ENCODE data around the gene LIMS2. TPM values are rescaled to one million over a fixed set of nuclear protein-coding genes. Genes with fewer than 3 reads are reported as not detected.

The LIMS2 gene
- total and polyA plus RNA-seq, 5 donors, result 163 to 224 (median 200) TPM

GRCh38 chr2:127589358-127589757 is 86.0 kb downstream of the LIMS2 start:
- WGBS, result 92% methylated on average over 3 of the region's 3 CpGs

More at GRCh38 chr2:127589358-127589757, 86.0 kb downstream of the LIMS2 start:
- Histone ChIP-seq H3K4me3 (ENCODE audit: low read length) (no peak overlapping the region), H3K27me3 (ENCODE audit: control insufficient read depth, insufficient read depth) (no peaks in the 10 kb centered on the region), H3K27ac (ENCODE audit: low read length) (no peak overlapping the region), H3K9me3 (ENCODE audit: control insufficient read depth, low read length) (no peaks in the 10 kb centered on the region), H3K4me1 (ENCODE audit: control insufficient read depth, insufficient read depth, low read length) (no peaks in the 10 kb centered on the region)
- DNase-seq, result no peak
- intact Hi-C loops (cut with DNase I), result no loop called here
- ATAC-seq, result no peak

Other genes with a start within 250 kb of the LIMS2 start
- gene IWS1, start 149.0 kb downstream of the LIMS2 start, total RNA-seq, result 10 to 100 TPM; 51.5 to 57.6 (median 53.4) TPM
- 64.4 TPM for gene IWS1, start 149.0 kb downstream of the LIMS2 start, polyA plus RNA-seq
- gene MYO7B, start 139.8 kb downstream of the LIMS2 start, total RNA-seq, result under 1 TPM; 0.29 to 0.56 (median 0.38) TPM
- gene MYO7B, start 139.8 kb downstream of the LIMS2 start, polyA plus RNA-seq, result 0.81 TPM
- gene GPR17, start 29.4 kb downstream of the LIMS2 start, total RNA-seq, result under 1 TPM in 2 of 4 donors, not detected in 2; 0.31 to 0.40 TPM
- gene GPR17, start 29.4 kb downstream of the LIMS2 start, polyA plus RNA-seq, result 4.0 TPM
- gene SFT2D3, start 26.0 kb upstream of the LIMS2 start, total RNA-seq, result 1 to 10 TPM; 3.6 to 5.0 (median 4.4) TPM
- gene SFT2D3, start 26.0 kb upstream of the LIMS2 start, polyA plus RNA-seq, result 3.3 TPM
- gene WDR33, start 135.6 kb upstream of the LIMS2 start, total RNA-seq, result 10 to 100 TPM; 36.7 to 45.7 (median 41.4) TPM
- gene WDR33, start 135.6 kb upstream of the LIMS2 start, polyA plus RNA-seq, result 12.7 TPM
- gene POLR2D, start 182.6 kb upstream of the LIMS2 start, total RNA-seq, result 10 to 100 TPM; 16.1 to 22.1 (median 20.9) TPM
- gene POLR2D, start 182.6 kb upstream of the LIMS2 start, polyA plus RNA-seq, result 10.7 TPM
- 10 to 100 TPM in 3 of 4 donors, 1 to 10 TPM in 1; 9.8 to 12.1 (median 10.7) TPM for gene AMMECR1L, start 210.4 kb upstream of the LIMS2 start, total RNA-seq
- gene AMMECR1L, start 210.4 kb upstream of the LIMS2 start, polyA plus RNA-seq, result 5.4 TPM